NCI-H2029 treated with DMSO at 0.1 percent for 48 hours (cell line): Measurements from ENCODE around the gene TFCP2.
A peak's percentile ranks its signal among the peaks of the same experiment; 100 is the strongest.
"Not testable (repeated sequence)": the region's sequence is repeated elsewhere in the genome, so short reads cannot be mapped to it uniquely, and the experiment has no call there.

Source experiments
- DNase-seq: peaks from one replicate; lab custom pipeline; 2025; lab: John Stamatoyannopoulos, UW

Gene TFCP2

GRCh38 chr12:51172515-51173431, at the start of gene TFCP2:
Gene TFCP2, minus strand, starts transcription at chr12:51173135. Its CDS starts 713 bp downstream, at chr12:51172422.
- peak; percentile 88 for DNase-seq

GRCh38 chr12:51222461-51222860, 49.5 kb upstream of the TFCP2 start:
- no peak for DNase-seq

- DNase-seq, result not testable (repeated sequence)
Measured at GRCh38 chr12:51219857-51220256, 46.9 kb upstream of the TFCP2 start.

- no peak for DNase-seq
Measured at GRCh38 chr12:51219322-51219721, 46.4 kb upstream of the TFCP2 start.

GRCh38 chr12:51218607-51219161, 45.7 kb upstream of the TFCP2 start:
- no peak for DNase-seq

- DNase-seq, result peak; percentile 26
Measured at GRCh38 chr12:51217968-51218606, 45.2 kb upstream of the TFCP2 start, which contains the start of gene POU6F1. Gene POU6F1, minus strand, starts transcription at chr12:51218062. Its CDS starts 11,226 bp downstream, at chr12:51206836.

GRCh38 chr12:51217133-51217967, 44.4 kb upstream of the TFCP2 start:
- no peak for DNase-seq

- DNase-seq, result no peak
Measured at GRCh38 chr12:51216642-51217041, 43.7 kb upstream of the TFCP2 start.

GRCh38 chr12:51214895-51215294, 42.0 kb upstream of the TFCP2 start:
- no peak for DNase-seq

GRCh38 chr12:51210690-51211395, 37.9 kb upstream of the TFCP2 start:
- no peak for DNase-seq

GRCh38 chr12:51209259-51209658, 36.3 kb upstream of the TFCP2 start:
- DNase-seq, result no peak

GRCh38 chr12:51208016-51208660, 35.2 kb upstream of the TFCP2 start:
- DNase-seq, result no peak

GRCh38 chr12:51205350-51205749, 32.4 kb upstream of the TFCP2 start:
- DNase-seq, result no peak

GRCh38 chr12:51202718-51203117, 29.8 kb upstream of the TFCP2 start:
- no peak for DNase-seq

- no peak for DNase-seq
Measured at GRCh38 chr12:51200806-51201205, 27.9 kb upstream of the TFCP2 start.

GRCh38 chr12:51200156-51200555, 27.2 kb upstream of the TFCP2 start:
- DNase-seq, result no peak

GRCh38 chr12:51199366-51199945, 26.5 kb upstream of the TFCP2 start:
- no peak for DNase-seq

- no peak for DNase-seq
Measured at GRCh38 chr12:51198568-51199365, 25.8 kb upstream of the TFCP2 start.

- no peak for DNase-seq
Measured at GRCh38 chr12:51197736-51198567, 25.0 kb upstream of the TFCP2 start.
